Measurements from ENCODE around the gene SQOR.

SQOR gene

GRCh38 chr15:45634432-45635190 lies at the start of gene SQOR:
Gene SQOR (plus strand): TSS chr15:45635029. CDS start chr15:45658924, 23,895 bp downstream.
- in situ Hi-C loops (cut with MboI; ENCODE audit: low sequenced_read_pairs): no loop called here

DNA sequence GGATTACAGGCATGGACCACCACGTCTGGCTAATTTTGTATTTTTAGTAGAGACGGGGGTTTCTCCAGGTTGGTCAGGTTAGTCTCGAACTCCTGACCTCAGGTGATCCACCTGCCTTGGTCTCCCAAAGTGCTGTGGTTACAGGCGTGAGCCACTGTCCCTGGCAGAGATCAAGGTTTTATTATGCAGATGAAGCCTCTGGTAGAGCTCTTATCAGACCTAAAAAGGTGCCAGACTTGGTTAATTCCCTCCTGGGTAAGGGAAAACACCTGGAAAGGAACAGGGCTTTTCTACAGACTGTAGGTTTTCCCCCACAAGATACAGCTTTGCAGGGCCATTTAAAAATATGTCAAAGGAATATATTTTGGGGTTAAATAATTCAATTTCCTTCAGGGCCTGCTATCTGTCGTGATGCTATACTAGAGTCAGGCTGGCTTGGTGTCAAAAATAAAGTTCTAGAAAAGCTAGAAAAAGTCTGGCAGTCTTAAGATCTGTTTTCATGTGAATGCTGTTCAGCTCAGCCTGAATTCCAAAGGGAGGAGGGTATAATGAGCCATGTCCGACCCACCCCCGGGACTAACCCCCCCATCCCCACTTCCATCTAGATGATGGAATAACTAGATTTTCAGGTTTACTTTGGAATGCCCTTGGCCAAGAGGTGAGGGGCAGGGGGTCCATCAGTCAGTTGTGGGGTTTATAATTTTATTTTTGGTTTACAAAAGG lies 49.6 kb upstream of the SQOR start:
- in situ Hi-C loops (cut with MboI; ENCODE audit: low sequenced_read_pairs): no loop called here

DNA sequence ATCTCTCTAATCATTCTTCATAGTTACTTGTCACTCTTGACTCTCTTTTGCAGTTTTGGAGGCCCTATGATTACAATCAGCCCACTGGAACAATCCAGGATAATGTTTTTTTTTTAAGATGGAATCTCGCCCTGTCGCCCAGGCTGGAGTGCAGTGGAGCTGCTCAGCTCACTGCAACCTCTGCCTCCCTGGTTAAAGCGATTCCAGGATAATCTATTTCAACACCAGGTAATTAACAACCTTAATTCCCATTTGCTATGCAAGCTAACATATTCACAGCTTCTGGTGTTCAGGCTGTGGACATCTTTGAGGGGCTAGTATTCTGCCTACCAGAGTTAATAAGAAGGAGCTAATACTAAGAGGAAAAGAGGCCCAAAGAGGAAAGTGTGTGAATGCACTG lies 48.7 kb upstream of the SQOR start:
- in situ Hi-C loops (cut with MboI; ENCODE audit: low sequenced_read_pairs): no loop called here

DNA sequence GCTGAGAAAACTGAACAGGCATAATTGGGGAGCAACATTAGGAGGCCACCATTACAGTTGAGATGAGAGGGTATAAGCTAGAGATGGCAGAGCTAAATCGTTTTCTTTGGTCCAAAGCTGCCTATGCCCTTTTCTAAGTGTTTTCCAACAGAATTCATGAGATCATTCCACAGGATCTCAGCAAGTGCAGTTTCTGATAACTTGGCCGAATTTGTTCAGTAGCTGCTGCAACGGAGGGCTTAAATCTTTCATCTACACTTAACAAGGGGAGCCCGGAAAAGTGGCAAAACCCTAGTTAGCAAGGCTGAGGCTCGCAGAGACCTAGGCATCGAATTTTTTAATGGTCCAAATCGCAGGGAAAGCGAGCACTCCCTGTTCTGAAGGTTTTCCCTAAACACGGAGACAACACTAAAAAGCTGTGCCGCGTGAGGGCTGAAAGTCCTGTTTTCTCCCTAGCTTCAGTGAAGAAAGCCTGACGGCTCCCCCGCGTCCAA lies 48.2 kb upstream of the SQOR start:
- in situ Hi-C loops (cut with MboI; ENCODE audit: low sequenced_read_pairs): no loop called here

DNA sequence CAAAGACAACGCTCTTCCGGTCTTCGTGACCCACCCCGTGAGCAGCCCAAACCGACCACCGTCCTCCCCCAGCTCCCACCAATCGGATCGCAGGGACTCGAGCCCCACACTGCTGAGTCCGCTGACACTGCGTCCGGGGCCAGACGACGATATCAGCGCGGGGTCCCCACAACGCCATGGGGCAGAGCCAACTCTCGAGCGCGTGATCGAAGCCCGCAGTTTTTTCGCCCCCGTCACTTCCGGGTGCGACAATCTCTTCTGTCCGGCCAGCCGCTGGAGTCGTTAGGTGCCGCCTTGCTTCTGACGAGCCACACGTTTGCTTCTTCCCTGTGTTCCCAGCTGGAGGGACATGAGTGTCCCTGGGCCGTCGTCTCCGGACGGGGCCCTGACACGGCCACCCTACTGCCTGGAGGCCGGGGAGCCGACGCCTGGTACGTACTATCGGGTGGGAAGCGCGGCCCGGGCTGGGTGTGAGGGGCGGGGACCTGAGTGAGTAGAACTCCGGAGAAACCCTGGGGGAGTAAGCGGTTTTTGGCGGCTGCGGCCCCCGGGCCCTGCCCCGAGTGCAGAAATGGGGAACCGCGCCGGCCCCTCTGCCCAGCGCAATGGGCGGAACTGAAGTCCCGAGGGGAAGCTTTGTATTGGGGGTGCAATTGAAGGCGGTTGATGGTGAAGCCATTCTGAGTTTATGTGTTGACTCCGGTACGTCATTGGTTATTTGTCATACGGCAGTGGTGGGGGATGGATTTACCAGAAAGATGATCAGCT lies 47.5 kb upstream of the SQOR start, which contains the start of gene BLOC1S6:
BLOC1S6 (plus strand) TSS at position 285 of the 768 bp plus-strand sequence; CDS start at position 350, 65 bp downstream.
- in situ Hi-C loops (cut with MboI; ENCODE audit: low sequenced_read_pairs): no loop called here

DNA sequence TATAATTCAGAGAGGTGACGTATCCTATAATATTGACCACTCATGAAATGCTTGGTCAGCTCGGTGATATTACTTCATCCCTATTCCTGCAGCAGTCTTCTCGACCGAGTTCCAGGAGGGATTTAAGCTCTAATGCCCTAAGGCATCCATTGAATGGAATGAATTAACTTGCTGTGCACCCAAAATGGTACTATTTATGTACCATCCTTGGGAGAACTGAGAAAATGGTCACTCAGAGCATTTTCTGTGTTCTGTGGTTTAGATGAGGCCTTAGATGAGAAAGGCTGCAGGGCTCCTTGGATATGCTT lies 47.0 kb upstream of the SQOR start:
- in situ Hi-C loops (cut with MboI; ENCODE audit: low sequenced_read_pairs): no loop called here

- in situ Hi-C loops (cut with MboI; ENCODE audit: low sequenced_read_pairs): no loop called here
These were observed 46.5 kb upstream of the SQOR start for GRCh38 chr15:45588219-45588875.

DNA sequence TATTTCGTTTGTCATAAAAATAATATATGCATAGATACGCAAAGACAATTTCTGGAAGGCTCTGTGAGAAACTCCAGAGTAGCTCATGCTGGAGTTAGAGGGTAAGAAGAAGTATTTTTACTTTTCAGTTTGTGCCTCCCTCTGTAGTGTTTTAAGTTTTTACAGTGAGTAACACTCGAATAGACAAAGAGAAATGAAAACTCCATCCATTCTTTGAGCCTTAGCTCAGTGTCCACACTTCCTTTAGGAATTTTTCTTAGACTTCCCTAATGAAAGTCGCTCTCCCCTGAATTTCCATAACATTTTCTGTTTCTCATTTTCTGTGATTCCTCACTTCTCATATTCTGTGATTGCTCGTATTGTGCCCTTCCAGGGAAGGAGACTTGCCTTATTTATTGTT lies 45.6 kb upstream of the SQOR start:
- in situ Hi-C loops (cut with MboI; ENCODE audit: low sequenced_read_pairs): no loop called here

DNA sequence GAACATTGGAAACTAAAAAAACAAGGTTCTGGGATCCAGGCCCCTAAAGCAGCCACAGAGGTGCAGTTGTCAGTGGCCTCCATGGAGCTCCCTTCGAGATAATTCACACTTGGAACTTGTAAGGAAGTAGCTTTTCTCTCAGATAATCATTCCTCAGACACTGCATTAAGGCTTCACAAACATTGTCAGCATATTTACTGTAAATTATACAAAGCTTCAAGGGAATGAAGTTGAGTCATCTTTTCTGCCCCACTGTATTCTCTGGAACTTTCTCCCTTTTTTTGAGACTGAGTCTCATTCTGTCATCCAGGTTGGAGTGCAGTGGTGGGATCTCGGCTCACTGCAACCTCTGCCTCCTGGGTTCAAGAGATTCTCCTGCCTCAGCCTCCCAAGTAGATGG lies 40.5 kb upstream of the SQOR start:
- in situ Hi-C loops (cut with MboI; ENCODE audit: low sequenced_read_pairs): no loop called here

DNA sequence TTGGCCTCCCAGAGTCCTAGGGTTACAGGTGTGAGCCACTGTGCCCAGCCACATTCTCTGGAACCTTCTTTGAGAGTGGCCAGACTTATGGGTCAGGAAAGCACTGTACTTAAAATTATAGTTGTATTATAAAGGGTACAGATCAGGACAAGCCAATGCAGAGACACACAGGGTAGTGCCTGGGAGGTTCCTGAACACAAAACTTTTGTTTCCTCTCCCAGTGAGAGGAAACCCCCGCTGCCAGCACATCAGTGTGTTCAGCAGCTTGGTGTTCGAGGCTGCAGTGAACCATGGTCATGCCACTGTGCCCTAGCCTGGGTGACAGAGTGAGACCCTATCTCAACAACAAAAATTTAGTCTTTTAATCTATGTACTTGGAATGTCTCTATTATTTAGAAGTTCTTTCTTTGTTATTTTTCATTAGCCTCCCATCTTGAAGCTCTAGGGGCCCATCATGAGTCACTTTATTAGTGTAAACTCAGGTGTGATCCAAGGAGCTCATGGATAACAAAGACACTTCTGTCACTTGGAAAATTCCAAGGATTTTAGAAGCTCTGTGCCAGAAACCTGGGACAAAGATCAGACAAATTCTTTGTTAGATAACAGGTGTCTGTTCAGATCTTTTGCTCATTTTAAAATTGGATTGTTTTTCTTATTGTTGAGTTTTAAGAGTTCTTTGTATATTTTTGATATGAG lies 39.8 kb upstream of the SQOR start:
- in situ Hi-C loops (cut with MboI; ENCODE audit: low sequenced_read_pairs): no loop called here

- in situ Hi-C loops (cut with MboI; ENCODE audit: low sequenced_read_pairs): no loop called here
These were observed 30.9 kb upstream of the SQOR start for GRCh38 chr15:45603881-45604280.

- in situ Hi-C loops (cut with MboI; ENCODE audit: low sequenced_read_pairs): no loop called here
These were observed 30.5 kb upstream of the SQOR start for GRCh38 chr15:45604326-45604725.

GRCh38 chr15:45606413-45606812 lies 28.4 kb upstream of the SQOR start:
- in situ Hi-C loops (cut with MboI; ENCODE audit: low sequenced_read_pairs): no loop called here

DNA sequence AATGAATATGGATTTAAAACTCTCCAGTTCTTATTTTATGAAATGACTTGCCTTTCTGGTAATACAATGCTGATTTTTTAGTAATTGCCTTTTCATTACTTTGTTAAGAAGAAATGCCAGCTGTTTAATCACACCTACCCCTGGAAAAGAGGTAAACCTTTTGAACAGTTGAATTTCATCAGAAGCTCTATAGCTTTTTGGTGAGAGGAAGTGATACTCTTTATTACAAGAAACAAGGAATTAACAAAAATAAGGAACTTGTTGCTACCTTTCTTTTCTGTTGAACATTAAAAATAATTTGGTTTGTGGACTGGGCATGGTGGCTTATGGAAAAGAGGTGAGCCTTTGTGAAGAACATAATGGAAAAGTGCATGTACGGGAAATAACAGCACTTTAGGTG lies 28.0 kb upstream of the SQOR start:
- in situ Hi-C loops (cut with MboI; ENCODE audit: low sequenced_read_pairs): no loop called here

- in situ Hi-C loops (cut with MboI; ENCODE audit: low sequenced_read_pairs): loop anchor here (10.0 kb wide), 1 partner anchor 157 kb away; no protein-coding TSS in a partner anchor
These were observed 23.5 kb upstream of the SQOR start for GRCh38 chr15:45611305-45611704.

DNA sequence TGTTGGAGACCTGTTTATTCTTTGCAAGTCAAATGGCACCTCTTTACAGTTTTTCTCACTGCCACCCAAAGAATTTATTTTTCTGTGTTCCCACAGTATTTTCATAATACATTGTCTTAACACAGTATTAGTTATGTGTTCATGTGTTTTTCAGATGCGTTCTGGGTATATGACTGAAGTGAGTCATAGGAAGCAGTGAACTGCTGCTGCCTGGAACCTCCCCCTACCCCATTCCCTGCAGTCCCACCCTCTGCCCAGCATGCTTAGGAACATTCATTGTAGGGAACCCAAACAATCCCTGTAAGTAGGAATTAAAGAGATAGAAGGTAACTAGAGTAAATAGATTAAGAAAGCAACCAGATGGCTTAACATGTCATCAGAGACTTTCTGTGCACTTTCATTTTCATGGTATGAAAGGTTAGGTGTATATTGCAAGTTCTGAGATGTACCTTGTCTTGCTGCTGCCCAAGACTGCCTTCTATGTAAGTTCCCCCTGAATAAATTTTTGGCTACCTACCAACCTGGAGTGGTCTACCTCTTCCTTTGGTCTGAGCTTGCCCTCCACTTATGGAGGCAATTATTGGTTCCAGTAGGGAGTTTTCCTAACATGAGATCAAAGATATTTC lies 21.9 kb upstream of the SQOR start:
- in situ Hi-C loops (cut with MboI; ENCODE audit: low sequenced_read_pairs): loop anchor here (10.0 kb wide), 1 partner anchor 158 kb away; no protein-coding TSS in a partner anchor

DNA sequence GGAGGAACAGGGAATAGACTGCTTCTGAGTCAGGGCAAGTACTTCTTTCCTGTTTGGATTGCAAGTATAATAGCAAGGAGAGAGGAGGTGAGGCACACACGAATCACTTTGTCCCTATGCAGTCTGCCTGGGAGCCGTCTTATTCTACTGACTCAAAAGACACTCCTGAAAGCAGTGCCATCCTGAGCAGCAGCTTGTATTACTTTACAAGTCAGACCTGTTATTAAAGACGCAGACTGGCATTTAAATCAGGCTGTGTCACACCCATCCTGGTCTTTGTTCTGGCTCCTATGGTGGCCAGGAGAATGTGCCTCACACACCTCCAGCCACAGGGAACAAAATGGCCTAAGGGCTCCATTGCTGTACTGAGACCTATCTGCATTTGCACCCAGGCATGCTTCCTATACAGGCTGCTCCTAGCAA lies 17.9 kb upstream of the SQOR start:
- in situ Hi-C loops (cut with MboI; ENCODE audit: low sequenced_read_pairs): loop anchor here (10.0 kb wide), 1 partner anchor 162 kb away; no protein-coding TSS in a partner anchor

GRCh38 chr15:45618813-45619212 lies 16.0 kb upstream of the SQOR start:
- in situ Hi-C loops (cut with MboI; ENCODE audit: low sequenced_read_pairs): loop anchor here (10.0 kb wide), 1 partner anchor 164 kb away; no protein-coding TSS in a partner anchor

DNA sequence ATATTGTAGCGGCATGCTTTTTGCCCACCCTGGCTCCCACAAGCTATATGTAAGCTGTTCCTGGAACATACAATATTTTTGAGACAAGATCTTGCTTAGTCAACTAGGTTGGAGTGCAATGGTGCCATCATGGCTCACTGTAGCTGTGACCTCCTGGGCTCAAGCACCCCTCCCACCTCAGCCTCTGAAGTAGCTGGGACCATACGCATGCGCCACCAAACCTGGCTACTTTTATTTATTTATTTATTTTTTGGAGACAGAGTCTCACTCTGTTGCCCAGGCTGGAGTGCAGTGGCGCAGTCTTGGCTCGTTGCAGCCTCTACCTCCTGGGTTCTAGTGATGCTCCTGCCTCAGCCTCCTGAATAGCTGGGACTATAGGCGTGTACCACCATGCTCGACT lies 6.7 kb upstream of the SQOR start:
- in situ Hi-C loops (cut with MboI; ENCODE audit: low sequenced_read_pairs): no loop called here
